HL-60 (cell line): ENCODE data around the gene LAPTM5.

Experiments
- DNase-seq, 2 experiments: peaks; one replicate each; pipeline ENCODE4 v3.0.0-alpha.2; 2010 to 2020; ENCODE audit warnings: low read depth in 1 of 2, low spot score in 1 of 2
- H3K27ac ChIP-seq: fragments of 250-450 bp; sonication (Bioruptor Pico); replicated peaks from 2 replicates; pipeline ENCODE4 v1.5.1; 2020; ENCODE audit warnings: mild to moderate bottlenecking, moderate library complexity
- H3K27me3 ChIP-seq: fragments of 250-450 bp; sonication (Bioruptor Pico); 2 replicates; pipeline ENCODE4 v1.5.1; 2021; ENCODE audit warnings: mild to moderate bottlenecking, moderate library complexity; ENCODE audit not compliant: insufficient read depth, poor library complexity, severe bottlenecking
- H3K4me3 ChIP-seq: replicated peaks from 2 replicates; pipeline ENCODE4 v1.5.1; 2011; ENCODE audit warnings: mild to moderate bottlenecking, control low read depth, low read length; ENCODE audit not compliant: insufficient read depth
- CTCF ChIP-seq: IDR thresholded peaks from one replicate; pipeline ENCODE4 v1.5.1; 2011; ENCODE audit warnings: low read length, control low read depth, inconsistent platforms; ENCODE audit not compliant: insufficient read depth
- GABPA ChIP-seq: IDR thresholded peaks from 2 replicates; pipeline ENCODE4 v1.6.1; 2012; ENCODE audit warnings: low read depth
- POLR2AphosphoS5 ChIP-seq: IDR thresholded peaks from 2 replicates; pipeline ENCODE4 v1.6.1; 2012; ENCODE audit warnings: low read depth
- SPI1 ChIP-seq: IDR thresholded peaks from 2 replicates; pipeline ENCODE4 v1.6.1; 2012; ENCODE audit warnings: low read depth, mild to moderate bottlenecking, borderline replicate concordance
- TF ChIP-seq, protein P1 (sequence below): IDR thresholded peaks from 2 replicates; pipeline ENCODE4 v1.6.1; 2012; ENCODE audit warnings: low read depth; ENCODE audit not compliant: insufficient replicate concordance

The LAPTM5 gene

DNA sequence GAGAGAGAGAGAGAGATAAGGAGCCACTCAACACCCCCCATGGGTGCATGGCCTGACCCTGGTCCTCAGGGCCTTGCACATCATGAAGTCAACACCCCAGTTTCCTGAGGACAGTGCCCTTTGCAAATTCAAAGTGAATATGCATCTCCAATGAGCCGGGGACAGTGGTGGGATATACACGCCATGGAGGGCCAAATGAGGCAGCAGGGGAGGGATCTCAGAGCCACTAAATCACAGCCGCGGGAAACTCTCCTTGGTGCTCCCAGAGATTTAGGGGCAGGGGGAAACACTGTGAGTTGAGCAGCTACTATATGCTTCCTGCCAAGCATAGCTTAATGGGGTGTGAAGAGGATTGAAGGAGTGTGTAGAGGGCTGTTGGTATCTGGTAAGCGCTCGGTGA is 69.7 kb downstream of the LAPTM5 start:
- H3K27ac ChIP-seq, result no peak overlapping the region
- no peak for DNase-seq

DNA sequence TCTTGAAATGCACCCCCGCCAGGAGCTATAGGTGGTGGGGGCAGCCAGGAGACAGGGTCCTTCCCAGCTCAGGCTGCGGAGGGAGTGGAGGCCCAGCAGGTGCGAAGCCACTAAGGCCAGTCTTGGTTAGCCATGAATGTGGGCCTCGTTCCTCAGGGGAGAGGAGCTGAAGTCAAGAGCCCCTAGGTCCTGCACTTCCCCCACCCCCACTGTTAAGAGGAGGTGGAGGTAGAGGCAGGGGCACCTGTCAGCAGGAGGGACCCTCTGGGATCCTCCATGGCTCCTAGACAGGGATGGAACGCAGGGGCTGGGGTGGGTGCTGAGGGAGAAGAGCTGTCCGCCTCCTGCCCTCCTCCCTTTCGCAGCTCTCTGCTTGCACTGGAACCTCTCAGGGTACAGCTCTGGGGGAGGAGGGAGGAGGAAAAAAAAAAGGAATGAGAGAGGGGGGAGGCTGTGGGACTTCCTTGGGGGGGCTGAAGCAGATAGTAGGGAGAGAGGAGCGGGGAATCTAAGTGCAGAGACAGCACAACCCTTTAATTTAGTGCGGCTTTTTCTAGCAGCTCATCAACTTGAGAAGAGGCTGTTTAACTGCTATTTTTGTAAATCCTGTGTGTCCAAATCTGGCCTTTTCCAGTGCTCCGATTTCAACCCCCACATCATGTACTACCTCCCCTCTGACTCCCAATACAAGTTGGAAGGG is 71.2 kb downstream of the LAPTM5 start:
- Histone ChIP-seq H3K4me3 (no peak overlapping the region), H3K27ac (no peak overlapping the region), H3K27me3 (peaks cover 9% of the 10 kb centered on the region)
- DNase-seq, result no peak
- TF ChIP-seq POLR2AphosphoS5 (no peak), SPI1 (no peak), CTCF (no peak), GABPA (no peak)
- TF ChIP-seq, protein P1, sequence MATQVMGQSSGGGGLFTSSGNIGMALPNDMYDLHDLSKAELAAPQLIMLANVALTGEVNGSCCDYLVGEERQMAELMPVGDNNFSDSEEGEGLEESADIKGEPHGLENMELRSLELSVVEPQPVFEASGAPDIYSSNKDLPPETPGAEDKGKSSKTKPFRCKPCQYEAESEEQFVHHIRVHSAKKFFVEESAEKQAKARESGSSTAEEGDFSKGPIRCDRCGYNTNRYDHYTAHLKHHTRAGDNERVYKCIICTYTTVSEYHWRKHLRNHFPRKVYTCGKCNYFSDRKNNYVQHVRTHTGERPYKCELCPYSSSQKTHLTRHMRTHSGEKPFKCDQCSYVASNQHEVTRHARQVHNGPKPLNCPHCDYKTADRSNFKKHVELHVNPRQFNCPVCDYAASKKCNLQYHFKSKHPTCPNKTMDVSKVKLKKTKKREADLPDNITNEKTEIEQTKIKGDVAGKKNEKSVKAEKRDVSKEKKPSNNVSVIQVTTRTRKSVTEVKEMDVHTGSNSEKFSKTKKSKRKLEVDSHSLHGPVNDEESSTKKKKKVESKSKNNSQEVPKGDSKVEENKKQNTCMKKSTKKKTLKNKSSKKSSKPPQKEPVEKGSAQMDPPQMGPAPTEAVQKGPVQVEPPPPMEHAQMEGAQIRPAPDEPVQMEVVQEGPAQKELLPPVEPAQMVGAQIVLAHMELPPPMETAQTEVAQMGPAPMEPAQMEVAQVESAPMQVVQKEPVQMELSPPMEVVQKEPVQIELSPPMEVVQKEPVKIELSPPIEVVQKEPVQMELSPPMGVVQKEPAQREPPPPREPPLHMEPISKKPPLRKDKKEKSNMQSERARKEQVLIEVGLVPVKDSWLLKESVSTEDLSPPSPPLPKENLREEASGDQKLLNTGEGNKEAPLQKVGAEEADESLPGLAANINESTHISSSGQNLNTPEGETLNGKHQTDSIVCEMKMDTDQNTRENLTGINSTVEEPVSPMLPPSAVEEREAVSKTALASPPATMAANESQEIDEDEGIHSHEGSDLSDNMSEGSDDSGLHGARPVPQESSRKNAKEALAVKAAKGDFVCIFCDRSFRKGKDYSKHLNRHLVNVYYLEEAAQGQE, result no peak

More for the DNA sequence above, 69.7 kb downstream of the LAPTM5 start:
- TF ChIP-seq CTCF (no peak), POLR2AphosphoS5 (no peak), SPI1 (no peak), GABPA (no peak)
- TF ChIP-seq, protein P1, result no peak
- Histone ChIP-seq H3K27me3 (peaks cover 9% of the 10 kb centered on the region), H3K4me3 (no peak overlapping the region)

- H3K4me3 ChIP-seq, result no peak overlapping the region
- DNase-seq, result no peak
- H3K27ac ChIP-seq, result no peak overlapping the region
- peaks cover 9% of the 10 kb centered on the region for H3K27me3 ChIP-seq
- TF ChIP-seq POLR2AphosphoS5, result no peak
- TF ChIP-seq CTCF, result no peak
- TF ChIP-seq, protein P1, result no peak
- no peak for TF ChIP-seq GABPA
- TF ChIP-seq SPI1, result no peak
Measured at GRCh38 chr1:30685796-30686165, 71.8 kb downstream of the LAPTM5 start.
